HG03571 (cell line): ENCODE data around the gene METTL16.
"Not testable (repeated sequence)": the region's sequence is repeated elsewhere in the genome, so short reads cannot be mapped to it uniquely, and the experiment has no call there.

ENCODE experiments used
- ATAC-seq: cut with Tn5 transposase; IDR thresholded peaks from one replicate; pipeline ENCODE4 v1.9.1; 2021; ENCODE audit not compliant: unreplicated experiment

The METTL16 gene, protein sequence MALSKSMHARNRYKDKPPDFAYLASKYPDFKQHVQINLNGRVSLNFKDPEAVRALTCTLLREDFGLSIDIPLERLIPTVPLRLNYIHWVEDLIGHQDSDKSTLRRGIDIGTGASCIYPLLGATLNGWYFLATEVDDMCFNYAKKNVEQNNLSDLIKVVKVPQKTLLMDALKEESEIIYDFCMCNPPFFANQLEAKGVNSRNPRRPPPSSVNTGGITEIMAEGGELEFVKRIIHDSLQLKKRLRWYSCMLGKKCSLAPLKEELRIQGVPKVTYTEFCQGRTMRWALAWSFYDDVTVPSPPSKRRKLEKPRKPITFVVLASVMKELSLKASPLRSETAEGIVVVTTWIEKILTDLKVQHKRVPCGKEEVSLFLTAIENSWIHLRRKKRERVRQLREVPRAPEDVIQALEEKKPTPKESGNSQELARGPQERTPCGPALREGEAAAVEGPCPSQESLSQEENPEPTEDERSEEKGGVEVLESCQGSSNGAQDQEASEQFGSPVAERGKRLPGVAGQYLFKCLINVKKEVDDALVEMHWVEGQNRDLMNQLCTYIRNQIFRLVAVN

DNA sequence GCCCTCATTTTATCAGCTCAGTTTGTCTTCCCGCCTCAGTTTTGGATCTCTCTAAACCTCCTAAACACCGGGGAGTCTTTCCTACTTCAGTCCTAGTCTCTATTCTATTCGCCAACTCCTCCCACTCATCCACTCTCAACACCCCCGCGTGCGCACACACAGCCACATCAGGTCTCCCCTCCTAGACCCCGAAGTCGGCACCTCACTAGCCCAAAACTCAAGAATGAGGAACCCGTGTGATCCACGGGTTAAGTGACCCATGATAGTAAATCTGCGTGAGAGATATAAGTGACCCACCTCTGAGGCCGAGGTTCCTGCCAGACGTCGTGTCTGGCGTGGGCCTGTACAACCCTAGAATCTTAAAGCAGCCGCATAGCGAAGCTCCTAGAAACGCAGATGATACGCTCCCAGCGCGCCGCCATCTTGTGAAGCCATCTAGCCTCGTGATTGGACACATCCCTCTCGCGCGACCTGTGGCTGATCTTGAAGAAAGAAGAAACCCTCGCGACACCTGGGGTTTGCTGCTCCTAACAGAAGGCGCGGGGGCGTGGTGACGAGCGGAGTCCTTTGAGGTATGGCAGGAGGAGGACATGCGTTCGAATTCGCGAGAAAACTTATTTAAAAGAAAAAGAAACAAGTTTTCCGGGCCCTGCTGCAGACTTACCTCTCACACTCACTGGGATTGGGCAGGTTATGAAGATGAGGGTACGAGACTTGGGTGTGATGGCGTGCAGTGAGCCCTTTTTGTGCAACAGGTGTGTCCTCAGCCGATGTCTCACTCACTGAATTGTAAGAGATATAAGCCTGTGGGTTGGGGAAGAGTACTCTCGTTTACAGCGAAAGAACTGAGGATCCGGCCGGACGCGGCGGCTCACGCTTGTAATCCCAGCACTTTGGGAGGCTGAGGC is at the start of gene METTL16:
Gene METTL16, minus strand, starts transcription at position 427 of the 908 bp plus-strand sequence. CDS start 9,557 bp downstream, outside the sequence.
- ATAC-seq = peak; percentile 93

DNA sequence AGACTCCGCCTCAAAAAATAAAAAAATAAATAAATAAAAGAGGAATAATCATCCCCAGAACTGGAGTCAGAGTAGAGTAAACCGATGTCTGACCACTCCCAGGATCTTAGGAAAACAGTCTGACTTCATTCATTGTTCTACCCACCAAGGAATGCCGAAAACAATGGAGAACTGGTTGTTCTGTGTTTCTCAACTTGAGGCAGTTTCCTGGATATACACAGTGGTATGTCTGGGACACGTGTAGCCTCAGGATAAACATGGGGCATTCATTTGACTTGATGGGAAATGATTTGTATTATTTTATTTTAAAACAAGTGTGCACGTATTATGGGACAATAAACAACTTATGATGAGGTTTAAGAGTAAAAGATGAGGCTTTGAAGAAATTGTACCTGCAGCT is 49.0 kb upstream of the METTL16 start:
- ATAC-seq = no peak

- no peak for ATAC-seq
Measured at GRCh38 chr17:2551928-2552327, 40.2 kb upstream of the METTL16 start.

GRCh38 chr17:2551493-2551892 is 39.8 kb upstream of the METTL16 start:
- ATAC-seq = no peak

GRCh38 chr17:2549392-2550211 is 37.9 kb upstream of the METTL16 start:
- ATAC-seq = no peak

DNA sequence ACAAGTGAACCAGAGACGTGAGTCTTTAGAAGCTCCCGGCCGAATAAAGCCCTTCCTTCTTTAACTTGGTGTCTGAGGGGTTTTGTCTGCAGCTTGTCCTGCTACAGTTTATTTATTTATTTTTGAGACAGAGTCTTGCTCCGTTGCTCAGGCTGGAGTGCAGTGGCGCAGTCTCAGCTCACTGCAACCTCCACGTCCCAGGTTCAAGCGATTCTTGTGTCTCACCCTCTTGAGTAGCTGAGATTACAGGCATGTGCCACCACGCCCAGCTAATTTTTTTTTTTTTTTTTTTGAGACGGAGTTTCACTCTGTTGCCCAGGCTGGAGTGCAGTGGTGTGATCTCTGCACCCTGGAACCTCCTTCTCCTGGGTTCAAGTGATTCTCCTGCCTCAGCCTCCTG is 36.3 kb upstream of the METTL16 start:
- ATAC-seq = not testable (repeated sequence)

DNA sequence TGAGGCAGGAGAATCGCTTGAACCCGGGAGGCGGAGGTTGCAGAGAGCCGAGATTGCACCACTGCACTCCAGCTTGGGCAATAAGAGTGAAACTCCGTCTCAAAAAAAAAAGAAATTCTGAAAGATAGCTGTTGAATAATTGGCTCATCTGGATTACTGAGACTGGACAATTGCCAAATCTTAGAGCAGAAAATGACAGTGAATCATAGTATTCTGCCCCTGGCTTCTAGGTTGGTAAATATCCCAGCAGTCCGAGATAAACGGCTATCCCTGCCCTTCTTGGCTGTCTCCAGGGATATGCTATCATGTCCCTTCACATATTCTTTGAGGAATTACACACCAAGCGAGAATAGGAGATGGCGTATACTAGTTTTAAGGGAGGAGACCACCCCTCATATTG is 35.5 kb upstream of the METTL16 start:
- no peak for ATAC-seq

- no peak for ATAC-seq
Measured at GRCh38 chr17:2545393-2545792, 33.7 kb upstream of the METTL16 start.

DNA sequence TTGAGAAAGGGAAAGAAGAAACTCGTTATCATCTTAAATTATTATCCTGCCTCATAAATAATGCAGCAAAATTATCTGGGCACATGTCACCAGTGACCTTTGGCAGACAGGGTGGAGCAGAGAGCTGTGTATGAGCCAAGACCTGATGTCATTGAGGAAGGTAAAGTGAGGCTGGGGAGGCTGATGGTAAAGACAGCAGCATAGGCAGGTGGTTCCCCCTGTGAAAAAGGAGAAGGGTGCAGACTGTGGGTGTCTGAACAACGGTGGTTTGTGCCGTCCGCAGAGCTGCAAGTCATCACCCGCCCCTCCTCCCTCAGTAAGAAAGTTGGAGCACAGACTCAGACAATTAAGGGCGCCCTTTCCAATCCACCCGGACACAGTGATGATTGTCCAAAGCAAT is 30.8 kb upstream of the METTL16 start:
- ATAC-seq = no peak

DNA sequence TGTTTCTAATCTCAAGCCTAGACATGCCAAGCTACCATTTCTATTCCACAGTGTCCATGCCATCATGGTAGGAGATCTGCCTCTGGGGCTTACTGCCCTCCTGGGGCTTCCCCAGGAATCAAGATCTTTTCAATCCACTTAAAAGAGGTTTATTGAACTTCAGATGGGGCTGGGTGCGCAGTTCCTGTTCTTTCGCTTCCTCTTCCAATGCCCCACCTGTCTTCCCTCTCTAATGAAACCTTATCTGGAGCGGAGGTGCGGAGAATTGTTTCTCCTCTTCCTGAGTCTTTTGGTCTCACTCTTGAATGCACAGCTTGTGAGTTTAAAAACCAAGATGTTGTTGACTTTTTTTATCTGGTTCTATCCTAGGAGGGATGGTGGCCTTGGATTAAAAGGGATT is 30.4 kb upstream of the METTL16 start:
- ATAC-seq = no peak

- ATAC-seq = not testable (repeated sequence)
Measured at GRCh38 chr17:2537579-2537978, 25.9 kb upstream of the METTL16 start.

DNA sequence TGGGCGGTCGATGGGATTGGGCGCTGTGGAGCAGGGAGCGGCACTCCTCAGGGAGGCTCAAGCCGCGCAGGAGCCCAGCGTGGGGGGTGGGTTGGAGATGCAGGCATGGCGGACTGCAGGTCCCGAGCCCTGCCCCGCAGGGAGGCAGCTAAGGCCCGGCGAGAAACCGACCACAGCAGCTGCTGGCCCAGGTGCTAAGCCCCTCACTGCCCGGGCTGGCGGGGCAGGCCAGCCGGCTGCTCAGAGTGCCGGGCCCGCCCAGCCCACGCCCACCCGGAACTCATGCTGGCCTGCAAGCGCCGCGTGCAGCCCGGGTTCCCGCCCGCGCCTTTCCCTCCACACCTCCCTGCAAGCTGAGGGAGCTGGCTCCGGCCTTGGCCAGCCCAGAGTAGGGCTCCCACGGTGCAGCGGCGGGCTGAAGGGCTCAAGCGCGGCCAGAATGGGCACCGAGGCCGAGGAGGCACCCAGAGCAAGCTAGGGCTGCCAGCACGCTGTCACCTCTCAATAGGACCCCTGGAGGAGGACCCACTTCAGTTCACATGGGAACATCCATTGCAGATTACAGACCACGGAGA is 20.5 kb upstream of the METTL16 start:
- ATAC-seq = no peak

- ATAC-seq = not testable (repeated sequence)
Measured at GRCh38 chr17:2531243-2531954, 19.7 kb upstream of the METTL16 start.

- ATAC-seq = not testable (repeated sequence)
Measured at GRCh38 chr17:2521775-2522410, 10.2 kb upstream of the METTL16 start.

DNA sequence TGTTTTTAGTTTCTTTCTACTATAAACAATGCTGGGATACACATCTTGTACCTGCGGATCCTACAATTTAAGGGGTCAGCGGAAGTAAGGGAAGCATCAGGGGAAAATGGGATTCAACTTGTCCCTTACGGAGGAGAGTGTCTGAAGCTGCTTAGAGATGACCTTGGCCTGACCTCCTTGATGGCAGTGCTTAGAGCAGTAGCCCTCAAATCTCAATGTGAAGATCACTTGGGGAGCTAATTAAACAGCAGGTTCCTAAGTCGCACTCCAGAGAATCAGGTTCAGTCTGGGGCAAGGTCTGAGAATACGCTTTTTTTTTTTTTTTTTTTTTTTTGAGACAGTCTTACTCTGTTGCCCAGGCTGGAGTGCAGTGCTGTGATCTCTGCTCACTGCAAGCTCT is 9.6 kb upstream of the METTL16 start:
- no peak for ATAC-seq

DNA sequence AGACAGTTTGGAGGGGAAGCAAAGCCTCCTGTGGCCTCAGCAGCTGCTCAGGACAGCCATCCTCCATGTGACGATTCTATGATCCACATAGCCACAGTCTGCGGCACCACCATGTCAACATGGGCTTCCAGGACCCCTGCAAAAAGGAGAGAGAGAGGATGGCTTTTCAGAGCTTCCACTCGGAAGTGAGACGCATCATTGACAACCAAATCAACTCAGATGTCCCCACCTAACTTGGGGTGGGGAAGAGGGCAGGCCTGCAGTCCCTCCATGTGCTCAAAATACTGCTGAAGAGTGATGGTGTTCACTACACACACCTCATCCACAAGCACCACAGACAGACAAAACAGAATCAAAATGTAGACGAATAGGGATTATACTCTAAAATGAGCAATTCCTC is 5.9 kb upstream of the METTL16 start:
- no peak for ATAC-seq

DNA sequence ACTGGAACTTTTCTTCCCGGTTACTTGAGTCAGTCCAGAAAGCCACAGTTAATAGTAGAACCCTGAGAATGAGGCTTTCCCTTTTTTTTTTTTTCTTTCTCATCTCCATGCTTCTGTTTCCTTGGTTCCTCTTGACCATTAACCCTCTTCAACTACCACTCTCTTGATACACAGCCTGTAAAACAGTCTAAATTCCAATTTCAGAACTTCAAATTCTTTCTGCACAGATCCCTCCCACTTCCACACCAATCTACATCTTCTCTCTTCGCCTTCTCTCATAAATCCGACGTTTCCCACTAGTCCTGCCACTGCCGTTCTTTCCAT is 588 bp downstream of the METTL16 start:
- no peak for ATAC-seq

- ATAC-seq = no peak
Measured at GRCh38 chr17:2510559-2510958, 1.1 kb downstream of the METTL16 start.

- no peak for ATAC-seq
Measured at GRCh38 chr17:2508035-2508434, 3.7 kb downstream of the METTL16 start.
